Activated naive CD8-positive, alpha-beta T cell treated with anti-CD3 and anti-CD28 coated beads, Interleukin-2, amount 10 ng/mL, durations not matched to agents 7 days and 5 days (primary cell): ENCODE measurements around the gene HOXC11. TPM values are rescaled to one million over a fixed set of nuclear protein-coding genes. Genes with fewer than 3 reads are reported as not detected.

Source experiments
- ATAC-seq: fragments of 150-1000 bp; cut with Tn5 transposase; one replicate; pipeline ENCODE4 v1.10.0; 2021; ENCODE audit warnings: low read depth, moderate library complexity
- POLR2A ChIA-PET: fragments of 350-600 bp; sonication (Branson Sonifier 250); formaldehyde crosslinking; loops from one replicate; lab custom pipeline; 2021; ENCODE audit warnings: antibody characterized with exemption; lab: Charles Lee
- DNase-seq: peaks from one replicate; pipeline ENCODE4 v3.0.0; 2021
- H3K27ac Mint-ChIP-seq: one replicate; pipeline ENCODE4 v1.8.0; 2022; ENCODE audit warnings: mild to moderate bottlenecking, mixed read lengths
- H3K27me3 Mint-ChIP-seq: one replicate; pipeline ENCODE4 v1.8.0; 2022; ENCODE audit warnings: mild to moderate bottlenecking, moderate library complexity, mixed read lengths
- H3K36me3 Mint-ChIP-seq: one replicate; pipeline ENCODE4 v1.8.0; 2021; ENCODE audit warnings: mild to moderate bottlenecking, mixed read lengths
- H3K4me1 Mint-ChIP-seq: one replicate; pipeline ENCODE4 v1.8.0; 2021; ENCODE audit warnings: mixed read lengths
- H3K4me3 Mint-ChIP-seq: one replicate; pipeline ENCODE4 v1.8.0; 2022; ENCODE audit warnings: mild to moderate bottlenecking, moderate library complexity, mixed read lengths
- H3K9me3 Mint-ChIP-seq: one replicate; pipeline ENCODE4 v1.8.0; 2021; ENCODE audit warnings: mixed read lengths
- total RNA-seq, 2 experiments: library from RNA; stranded (reverse); gene quantifications; one replicate each; pipeline ENCODE4 v1.2.3, GENCODE V29; 2021

Gene HOXC11
- total RNA-seq, 2 experiments from 2014 or later, result not detected

DNA sequence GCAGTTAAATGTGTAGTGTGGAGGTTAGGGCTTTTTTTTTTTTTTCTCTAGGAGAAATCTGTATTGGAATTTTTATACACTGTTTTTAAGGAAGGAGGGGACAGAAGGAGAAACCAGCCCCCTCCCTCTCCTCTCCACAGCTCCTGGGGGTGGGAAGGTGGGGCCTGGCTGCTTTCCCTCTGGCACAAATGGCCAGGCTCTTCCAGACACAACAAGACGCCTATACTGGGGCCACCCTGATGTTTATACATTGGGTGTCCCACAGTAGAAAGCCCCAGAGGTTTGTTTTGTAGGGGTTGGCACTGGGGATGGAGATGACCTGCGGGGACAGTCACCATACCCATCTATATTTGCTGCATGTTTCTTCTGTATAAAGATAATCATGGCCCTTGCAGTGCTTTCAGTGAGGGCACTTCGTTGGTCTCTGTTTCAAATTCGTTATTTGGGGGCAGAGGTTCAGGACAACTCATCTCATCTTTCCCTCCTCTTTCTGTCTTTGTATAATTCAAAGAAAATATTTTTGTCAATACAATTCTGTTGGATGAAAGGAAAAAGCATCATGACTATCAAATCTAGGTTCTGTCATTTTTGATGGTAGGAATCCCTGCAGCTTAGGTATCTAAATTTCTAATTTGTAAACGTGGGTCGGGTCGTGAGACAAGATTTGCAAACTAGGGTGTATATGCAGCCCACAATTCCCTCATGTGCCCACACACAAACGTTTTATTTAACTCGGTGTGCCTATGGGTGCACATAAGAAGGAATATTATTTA lies 4.1 kb downstream of the HOXC11 start:
- Mint-ChIP-seq H3K9me3 (peaks cover 2% of the 10 kb centered on the region), H3K27ac (no peak overlapping the region), H3K4me3 (no peak overlapping the region), H3K4me1 (peaks cover 16% of the 10 kb centered on the region), H3K36me3 (no peaks in the 10 kb centered on the region), H3K27me3 (peaks cover 90% of the 10 kb centered on the region)
- POLR2A ChIA-PET, result no interaction called here
- DNase-seq (no peak), ATAC-seq (no peak)

DNA sequence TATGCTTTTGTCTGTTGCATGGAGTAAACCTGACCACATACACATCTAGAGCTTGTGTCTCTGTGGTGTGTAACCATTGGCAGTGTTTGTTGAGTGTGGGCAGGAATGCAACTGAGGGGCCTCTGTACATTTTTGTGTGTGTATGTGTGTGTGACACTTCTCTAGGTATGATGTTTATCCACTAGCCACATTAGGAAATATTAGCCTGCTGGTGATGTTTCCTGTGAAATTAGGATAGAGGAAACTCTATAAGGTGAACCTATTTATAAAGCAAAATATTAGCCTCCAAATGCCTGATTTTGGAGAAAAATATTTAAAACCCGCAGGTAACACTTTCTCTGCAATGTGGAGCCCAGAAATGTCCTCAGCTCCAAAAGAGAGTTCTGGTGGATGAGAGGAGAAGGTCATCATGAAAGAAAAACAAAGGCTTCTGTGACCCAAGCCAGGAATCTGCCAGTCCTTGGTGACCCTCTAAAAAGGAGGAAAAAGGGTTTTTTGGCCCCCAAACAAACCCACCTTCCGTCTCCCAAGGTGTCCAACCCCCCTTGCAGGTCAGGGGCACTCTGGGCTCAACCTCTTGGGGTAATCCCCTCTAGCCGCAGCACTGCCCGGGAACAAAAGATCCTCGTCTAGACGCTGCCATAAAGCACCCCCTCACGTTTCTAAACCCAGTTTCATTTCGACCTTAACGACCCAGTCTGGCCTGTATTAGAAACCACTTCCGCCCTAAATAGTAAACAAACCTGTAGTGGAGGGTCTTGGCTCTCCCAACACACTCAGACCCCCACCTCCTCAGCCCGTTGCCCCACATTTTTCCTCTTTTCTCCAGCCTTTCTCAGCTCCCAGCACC lies 4.9 kb downstream of the HOXC11 start:
- POLR2A ChIA-PET, result no interaction called here
- H3K27me3 Mint-ChIP-seq, result peaks cover 90% of the 10 kb centered on the region
- no peak for DNase-seq
- H3K4me1 Mint-ChIP-seq, result peaks cover 16% of the 10 kb centered on the region
- no peak overlapping the region for H3K4me3 Mint-ChIP-seq
- no peak for ATAC-seq
- no peaks in the 10 kb centered on the region for H3K36me3 Mint-ChIP-seq
- H3K27ac Mint-ChIP-seq, result no peak overlapping the region
- peaks cover 2% of the 10 kb centered on the region for H3K9me3 Mint-ChIP-seq

DNA sequence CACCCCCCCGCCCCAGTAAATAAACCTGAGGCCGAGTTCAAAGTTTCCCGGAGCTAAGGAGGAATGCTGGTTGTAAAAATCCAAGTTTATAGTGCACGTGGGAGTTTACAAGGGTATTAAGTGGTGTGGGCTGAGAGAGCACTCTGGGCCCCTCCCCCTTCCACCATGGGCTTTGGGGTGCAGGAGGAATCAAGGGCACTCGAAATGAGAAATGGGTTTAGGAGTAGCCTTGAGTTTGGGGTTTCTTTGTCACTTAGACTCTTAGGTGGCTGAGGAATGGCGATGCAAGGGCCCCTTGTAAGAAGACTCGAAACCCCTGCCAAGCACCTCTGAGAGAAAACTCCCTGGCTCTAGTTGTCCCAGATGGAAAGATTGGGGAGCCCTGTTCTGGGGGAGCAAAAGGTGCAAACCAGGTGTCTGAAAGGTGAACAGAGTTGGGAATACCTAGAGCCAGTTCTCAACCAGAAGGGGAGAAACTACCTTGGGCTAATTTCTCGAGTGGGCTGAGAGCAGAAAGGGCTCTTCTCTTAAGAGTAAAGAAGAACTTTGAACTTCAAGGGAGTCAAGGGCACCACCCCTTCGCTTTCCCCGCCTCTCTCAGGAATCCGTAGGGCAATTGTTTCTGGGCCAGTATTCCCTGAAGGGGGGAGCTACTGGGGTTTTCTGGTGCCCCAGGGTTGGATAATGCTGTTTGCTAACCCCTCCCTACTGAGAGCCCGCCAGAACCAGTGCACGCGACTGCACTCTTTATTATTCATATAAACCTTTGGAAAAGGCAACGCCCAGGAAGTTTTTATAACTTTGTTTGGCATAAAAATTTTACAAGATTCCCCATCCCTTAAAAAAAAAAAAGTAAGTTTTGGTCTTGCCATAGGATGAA lies 5.8 kb downstream of the HOXC11 start:
- Mint-ChIP-seq H3K27ac (no peak overlapping the region), H3K27me3 (peaks cover 92% of the 10 kb centered on the region), H3K9me3 (no peaks in the 10 kb centered on the region), H3K36me3 (no peaks in the 10 kb centered on the region), H3K4me1 (peaks cover 16% of the 10 kb centered on the region), H3K4me3 (no peak overlapping the region)
- DNase-seq (no peak), ATAC-seq (no peak)
- POLR2A ChIA-PET, result no interaction called here

DNA sequence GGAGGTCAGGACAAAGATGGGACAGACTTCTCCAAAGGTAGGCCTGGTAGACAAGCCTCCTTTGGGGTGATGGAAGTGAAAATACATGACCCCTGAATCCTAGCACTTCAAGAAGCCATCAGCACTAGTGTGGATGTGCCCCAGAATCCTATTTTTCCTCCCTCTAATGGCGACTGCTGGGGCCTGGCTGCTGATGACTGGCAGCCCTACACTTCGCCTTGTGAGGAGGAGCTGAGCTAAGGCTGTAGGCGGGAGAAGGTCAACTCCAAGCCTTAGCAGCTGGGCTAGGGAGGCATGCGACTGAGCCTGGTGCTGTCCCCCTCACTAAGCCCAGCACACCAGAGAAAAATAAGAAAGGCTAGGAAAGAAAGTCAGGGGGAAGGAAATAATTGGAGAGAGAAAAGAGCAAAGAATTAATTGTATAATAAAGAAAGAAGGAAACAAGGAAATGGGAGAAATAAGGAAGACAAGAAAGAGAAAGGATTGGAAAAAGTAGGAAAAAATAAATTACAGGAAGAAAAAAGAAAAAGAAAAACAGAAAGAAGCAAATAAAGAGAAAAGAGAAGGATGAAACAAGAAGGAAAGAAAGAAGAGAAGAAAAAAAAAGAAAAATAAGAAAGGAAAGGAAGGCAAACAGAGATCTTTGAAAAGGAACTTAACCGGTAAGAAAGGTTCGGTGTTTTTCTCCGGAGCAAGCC lies 7.3 kb downstream of the HOXC11 start:
- no peak for DNase-seq
- H3K36me3 Mint-ChIP-seq, result no peaks in the 10 kb centered on the region
- H3K27me3 Mint-ChIP-seq, result peaks cover 98% of the 10 kb centered on the region
- H3K4me3 Mint-ChIP-seq, result no peak overlapping the region
- ATAC-seq, result no peak
- peaks cover 19% of the 10 kb centered on the region for H3K4me1 Mint-ChIP-seq
- POLR2A ChIA-PET, result no interaction called here
- no peaks in the 10 kb centered on the region for H3K9me3 Mint-ChIP-seq
- no peak overlapping the region for H3K27ac Mint-ChIP-seq

DNA sequence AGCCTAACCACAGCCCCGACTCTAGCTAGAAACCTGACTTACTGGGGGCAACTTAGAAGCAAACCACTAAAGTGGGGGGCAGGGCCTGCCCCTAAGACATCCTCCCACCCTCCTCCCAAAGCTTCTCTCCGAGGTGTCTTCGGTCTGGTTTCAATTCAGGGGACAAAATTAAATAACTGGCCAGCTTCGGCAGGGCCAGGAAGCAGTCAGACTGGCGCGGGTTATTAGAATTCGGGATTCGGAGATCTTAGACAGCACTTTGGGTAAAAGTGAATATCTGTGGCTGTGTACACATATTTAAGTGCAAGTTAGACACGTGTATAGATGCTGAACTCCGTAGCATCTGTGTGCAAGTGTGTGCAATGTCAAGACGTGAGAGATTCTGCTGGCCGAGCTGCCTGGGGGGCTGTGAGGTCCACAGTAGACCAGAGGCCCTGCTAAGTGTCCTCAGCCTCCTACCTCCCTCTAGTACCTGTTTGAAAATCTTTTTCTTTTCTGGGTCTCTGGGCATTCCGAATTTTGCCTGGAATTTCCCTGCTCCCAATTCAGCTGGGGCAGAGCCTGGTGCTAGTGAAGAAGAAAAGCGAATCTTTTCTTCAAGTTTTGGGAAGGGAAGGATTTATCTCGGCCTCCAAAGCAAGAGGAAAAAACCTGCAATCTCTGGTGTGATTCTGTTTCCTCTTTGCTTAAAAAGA lies 8.0 kb downstream of the HOXC11 start:
- ATAC-seq (no peak), DNase-seq (no peak)
- Mint-ChIP-seq H3K9me3 (no peaks in the 10 kb centered on the region), H3K27ac (no peak overlapping the region), H3K36me3 (no peaks in the 10 kb centered on the region), H3K27me3 (peaks cover 96% of the 10 kb centered on the region), H3K4me3 (no peak overlapping the region), H3K4me1 (peaks cover 18% of the 10 kb centered on the region)
- POLR2A ChIA-PET, result no interaction called here

DNA sequence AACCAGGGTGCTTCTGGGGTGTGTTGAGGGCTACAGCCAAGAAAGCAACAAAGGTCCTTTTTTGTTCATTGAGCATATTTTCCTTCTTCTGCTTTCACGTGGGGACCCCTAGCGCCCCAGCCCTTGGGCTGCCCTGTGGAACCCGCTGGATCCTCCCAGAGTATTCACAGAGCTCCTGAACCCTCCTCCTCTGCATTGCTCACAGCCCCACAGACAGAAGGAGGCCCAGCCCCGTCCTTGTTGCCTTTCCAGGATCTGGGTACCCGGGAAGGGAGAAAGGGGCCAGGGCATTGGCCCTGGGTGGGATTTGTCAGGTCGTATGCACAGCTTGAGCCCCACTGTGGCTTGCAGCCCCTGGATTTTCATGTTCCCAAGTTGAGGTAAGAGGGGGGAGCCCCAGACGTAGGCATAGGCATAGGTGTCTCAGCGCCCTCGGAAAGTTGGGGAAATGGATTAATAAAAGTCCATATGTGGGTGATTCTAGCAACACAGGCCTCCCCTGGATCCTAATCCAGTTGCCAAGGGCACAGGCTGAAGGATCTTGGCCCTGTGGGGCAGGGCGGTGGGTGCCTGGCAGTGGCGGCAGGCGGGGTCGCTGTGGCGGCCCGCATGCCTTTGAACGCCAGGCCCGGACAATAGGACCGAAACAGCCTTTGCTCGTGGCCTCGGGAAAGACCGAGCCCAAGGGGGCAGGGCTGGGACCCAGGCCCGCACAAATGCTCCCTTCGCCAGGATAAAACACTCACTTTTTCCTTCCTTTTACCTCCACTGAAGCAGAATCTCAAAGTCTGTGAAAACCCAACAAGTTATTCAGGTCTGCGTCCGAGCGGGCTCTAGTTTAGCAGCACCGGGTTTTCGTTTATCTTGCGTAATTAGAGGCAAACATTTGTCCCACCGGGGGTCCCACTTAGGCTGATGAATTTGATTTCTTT lies 9.0 kb downstream of the HOXC11 start:
- H3K27me3 Mint-ChIP-seq, result peaks cover 95% of the 10 kb centered on the region
- no peak overlapping the region for H3K4me3 Mint-ChIP-seq
- no peak for ATAC-seq
- no peaks in the 10 kb centered on the region for H3K9me3 Mint-ChIP-seq
- H3K27ac Mint-ChIP-seq, result no peak overlapping the region
- DNase-seq, result no peak
- no peaks in the 10 kb centered on the region for H3K36me3 Mint-ChIP-seq
- POLR2A ChIA-PET, result no interaction called here
- H3K4me1 Mint-ChIP-seq, result peaks cover 20% of the 10 kb centered on the region

DNA sequence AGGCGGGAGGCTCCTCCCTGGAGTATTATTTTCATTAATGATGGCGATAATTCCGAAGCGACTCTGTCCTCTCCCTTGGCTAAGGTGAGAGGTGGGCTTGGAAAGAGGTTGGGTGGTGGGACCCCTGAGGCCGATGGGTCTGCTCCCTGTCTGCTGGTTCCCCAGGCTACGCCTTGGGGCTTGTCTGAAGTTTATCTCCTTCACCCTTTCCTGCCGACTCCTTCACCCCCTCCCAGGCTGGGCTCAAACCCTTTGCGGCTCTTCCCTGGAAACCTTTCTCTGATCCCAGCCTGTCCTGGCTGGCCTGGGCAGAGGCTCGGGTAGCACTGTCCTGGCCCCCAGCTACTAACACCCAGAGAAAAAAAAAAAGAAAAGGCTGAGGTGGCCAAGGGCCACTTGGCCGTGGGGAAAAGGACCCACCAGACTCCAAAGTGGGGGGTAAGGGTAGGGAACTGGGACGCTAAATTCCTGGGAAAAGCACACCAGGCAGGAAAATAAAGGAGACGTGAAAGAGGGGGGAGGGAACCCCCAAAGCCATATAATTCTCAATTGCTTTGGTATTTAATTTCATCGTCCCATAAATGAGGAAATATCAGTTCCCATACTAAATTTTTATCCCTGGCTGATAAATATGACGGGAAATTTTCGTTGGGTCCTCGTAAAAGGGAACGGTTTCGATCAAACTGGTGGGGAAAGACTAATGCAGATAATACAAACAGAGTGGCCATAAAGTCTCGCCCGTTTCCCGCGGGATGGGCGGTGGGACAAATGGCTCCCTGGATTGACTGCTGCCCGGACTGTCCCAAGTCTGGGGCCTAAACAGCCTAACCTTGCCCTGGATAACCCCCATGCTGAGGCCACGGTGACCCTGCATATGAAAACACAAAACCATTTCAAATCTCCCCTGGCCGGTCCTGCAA lies 10.0 kb downstream of the HOXC11 start:
- peaks cover 95% of the 10 kb centered on the region for H3K27me3 Mint-ChIP-seq
- no peaks in the 10 kb centered on the region for H3K9me3 Mint-ChIP-seq
- peaks cover 20% of the 10 kb centered on the region for H3K4me1 Mint-ChIP-seq
- ATAC-seq (no peak), DNase-seq (no peak)
- POLR2A ChIA-PET, result no interaction called here
- no peak overlapping the region for H3K4me3 Mint-ChIP-seq
- H3K36me3 Mint-ChIP-seq, result no peaks in the 10 kb centered on the region
- no peak overlapping the region for H3K27ac Mint-ChIP-seq

DNA sequence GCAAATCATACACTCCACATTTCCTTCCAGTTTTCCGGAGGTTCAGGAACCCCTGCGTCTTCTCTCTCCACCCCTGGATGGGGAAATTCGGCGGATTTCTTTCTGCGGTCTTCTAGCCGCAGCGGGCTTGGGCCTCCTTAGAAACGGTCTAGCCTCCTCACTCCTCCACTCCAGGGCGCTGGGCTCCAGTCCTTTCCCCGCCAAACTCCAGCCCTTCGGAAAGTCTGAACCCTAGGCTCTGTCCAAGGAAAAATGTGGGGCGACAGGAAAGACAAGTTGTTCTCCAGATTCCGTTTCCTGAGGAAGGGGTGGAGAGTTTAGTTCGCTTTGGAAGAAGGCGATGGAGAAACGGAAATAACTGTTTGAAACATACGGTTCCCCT lies 10.6 kb downstream of the HOXC11 start:
- Mint-ChIP-seq H3K4me3 (no peak overlapping the region), H3K27me3 (peaks cover 95% of the 10 kb centered on the region), H3K27ac (no peak overlapping the region), H3K4me1 (peaks cover 19% of the 10 kb centered on the region), H3K9me3 (no peaks in the 10 kb centered on the region), H3K36me3 (no peaks in the 10 kb centered on the region)
- no peak for DNase-seq
- no peak for ATAC-seq
- POLR2A ChIA-PET, result no interaction called here

DNA sequence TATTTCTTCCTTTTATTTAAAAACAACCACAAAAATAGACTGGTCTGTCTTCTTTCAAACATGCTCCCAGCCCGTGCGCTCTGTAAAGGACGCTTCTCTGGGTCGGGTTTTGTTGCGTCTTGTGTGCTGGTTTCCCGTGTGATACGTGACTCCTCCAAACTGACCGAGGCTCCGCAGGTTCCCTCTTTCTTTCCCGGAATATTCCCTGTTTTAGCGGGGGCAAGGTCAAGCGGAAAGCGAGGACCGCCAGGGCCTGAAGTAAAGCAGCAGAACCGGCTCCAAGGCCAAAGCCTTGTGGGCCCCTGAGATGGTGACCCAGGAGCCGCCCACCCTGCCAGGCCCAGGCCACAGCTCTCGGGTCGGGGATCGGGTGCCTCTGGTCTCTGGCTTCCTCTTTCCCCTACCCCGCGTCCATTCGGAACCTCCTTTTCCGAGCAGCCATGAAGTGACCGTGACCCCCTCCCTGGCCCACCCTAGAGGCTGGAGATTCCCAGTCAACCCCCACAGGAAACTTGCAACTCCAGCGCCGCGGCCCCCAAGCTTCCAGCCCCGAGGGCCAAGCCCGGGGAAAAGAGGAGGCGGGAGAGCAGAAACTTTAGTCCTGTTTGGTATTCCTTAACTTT lies 11.1 kb downstream of the HOXC11 start:
- Mint-ChIP-seq H3K9me3 (no peaks in the 10 kb centered on the region), H3K4me3 (no peak overlapping the region), H3K27ac (no peak overlapping the region), H3K4me1 (peaks cover 22% of the 10 kb centered on the region), H3K36me3 (no peaks in the 10 kb centered on the region), H3K27me3 (peaks cover 95% of the 10 kb centered on the region)
- POLR2A ChIA-PET, result no interaction called here
- no peak for DNase-seq
- ATAC-seq, result no peak

DNA sequence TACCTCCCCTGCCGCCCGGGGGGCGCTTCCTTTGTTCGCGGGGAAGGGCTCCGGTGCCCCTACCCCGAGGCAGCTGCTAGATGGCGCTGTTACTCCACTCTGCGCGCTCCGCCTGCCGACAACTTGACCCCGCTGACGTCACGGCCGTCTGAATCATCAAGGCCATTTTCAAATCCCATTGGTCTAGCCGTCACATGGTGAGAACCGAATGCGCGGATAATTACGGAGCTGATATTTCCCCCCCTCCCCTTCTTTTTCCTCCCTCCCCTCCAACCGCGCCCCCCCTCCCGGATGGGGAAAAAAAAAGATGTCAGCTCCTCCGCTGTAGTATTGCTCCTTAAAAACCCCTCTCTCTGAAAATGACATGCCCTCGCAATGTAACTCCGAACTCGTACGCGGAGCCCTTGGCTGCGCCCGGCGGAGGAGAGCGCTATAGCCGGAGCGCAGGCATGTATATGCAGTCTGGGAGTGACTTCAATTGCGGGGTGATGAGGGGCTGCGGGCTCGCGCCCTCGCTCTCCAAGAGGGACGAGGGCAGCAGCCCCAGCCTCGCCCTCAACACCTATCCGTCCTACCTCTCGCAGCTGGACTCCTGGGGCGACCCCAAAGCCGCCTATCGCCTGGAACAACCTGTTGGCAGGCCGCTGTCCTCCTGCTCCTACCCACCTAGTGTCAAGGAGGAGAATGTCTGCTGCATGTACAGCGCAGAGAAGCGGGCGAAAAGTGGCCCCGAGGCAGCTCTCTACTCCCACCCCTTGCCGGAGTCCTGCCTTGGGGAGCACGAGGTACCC lies 12.2 kb downstream of the HOXC11 start, which contains the start of gene HOXC10:
Gene HOXC10 (plus strand): TSS at position 246 of the 791 bp plus-strand sequence. CDS start 114 bp downstream, at position 360.
- no peaks in the 10 kb centered on the region for H3K36me3 Mint-ChIP-seq
- peak within 1 kb of the TSS; percentile 73 for H3K4me3 Mint-ChIP-seq
- H3K9me3 Mint-ChIP-seq, result no peaks in the 10 kb centered on the region
- ATAC-seq (peak; percentile 48), DNase-seq (peak; percentile 80)
- H3K27ac Mint-ChIP-seq, result peak within 1 kb of the TSS; percentile 72
- POLR2A ChIA-PET, result no interaction called here
- H3K27me3 Mint-ChIP-seq, result peaks cover 95% of the 10 kb centered on the region
- peaks cover 27% of the 10 kb centered on the region for H3K4me1 Mint-ChIP-seq
